AG20443 (cell line): ENCODE results near the gene RAET1E.
"Not testable (repeated sequence)": the region's sequence is repeated elsewhere in the genome, so short reads cannot be mapped to it uniquely, and the experiment has no call there.

Source experiments
- DNase-seq: peaks from one replicate; pipeline ENCODE4 v3.0.0; 2012; ENCODE audit warnings: low spot score, mixed read lengths

Gene RAET1E

DNA sequence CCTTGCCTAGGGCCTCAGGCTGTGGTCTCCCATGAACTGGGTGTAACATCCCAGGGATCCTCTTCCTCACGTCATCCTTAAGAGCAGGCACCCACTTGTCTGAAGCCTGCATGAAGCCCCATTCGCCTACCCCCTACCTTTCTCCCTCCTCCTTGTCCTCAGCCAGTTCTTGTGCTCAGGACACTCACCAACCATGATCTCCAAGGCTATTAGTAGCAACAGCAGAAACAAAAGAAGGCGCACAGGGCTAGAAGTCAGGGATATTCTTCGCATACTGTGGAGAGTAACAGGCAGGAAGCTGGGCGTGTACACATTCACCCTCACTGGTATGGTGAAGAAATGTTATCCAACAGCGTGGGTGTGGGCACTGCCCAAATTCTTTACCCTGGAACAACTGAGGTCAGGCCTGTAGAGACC lies 7.3 kb downstream of the RAET1E start:
- DNase-seq: peak; percentile 35

- no peak for DNase-seq
Observed at GRCh38 chr6:149889326-149889725, 8.6 kb downstream of the RAET1E start.

GRCh38 chr6:149888659-149889058 lies 9.3 kb downstream of the RAET1E start:
- DNase-seq: peak; percentile 69

DNA sequence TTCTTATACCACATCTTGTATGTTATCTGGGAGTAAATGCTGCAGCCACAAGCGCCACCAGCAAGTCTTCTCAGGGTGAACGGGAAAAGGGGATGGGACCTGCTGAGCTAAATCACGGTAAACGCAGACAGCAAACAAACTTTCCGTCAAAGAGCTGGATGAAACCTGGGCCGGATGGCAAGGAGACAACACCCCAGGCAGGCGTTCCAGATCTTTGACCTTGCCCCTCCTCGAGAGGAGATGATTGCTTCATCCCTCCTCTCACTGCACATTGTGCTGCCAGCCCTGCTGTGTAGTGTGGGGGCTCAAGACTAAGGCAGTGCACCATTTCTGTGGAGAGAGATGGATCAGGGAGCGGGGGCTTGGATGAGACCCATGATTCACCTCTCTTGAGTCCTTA lies 9.8 kb downstream of the RAET1E start:
- DNase-seq: no peak

- peak; percentile 72 for DNase-seq
Observed at GRCh38 chr6:149887343-149887742, 10.6 kb downstream of the RAET1E start.

DNA sequence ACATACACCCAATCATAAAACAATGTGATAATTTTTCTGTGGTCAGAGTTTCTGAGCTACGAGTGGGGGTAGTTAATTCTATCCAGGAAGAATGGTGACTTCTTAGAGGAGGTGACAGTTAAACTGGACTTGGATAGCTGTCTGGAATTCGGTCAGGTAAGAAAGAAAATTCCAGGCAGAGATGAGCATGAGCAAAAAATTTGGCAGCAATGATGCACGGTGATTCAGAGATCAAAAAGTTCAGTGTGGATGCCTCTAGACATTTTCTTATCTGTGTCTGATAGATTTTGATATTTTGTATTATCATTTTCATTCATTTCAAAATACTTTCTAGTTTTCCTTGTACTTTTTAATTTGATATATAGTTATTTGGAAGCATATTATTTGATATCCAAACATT lies 12.0 kb downstream of the RAET1E start:
- DNase-seq: no peak

DNA sequence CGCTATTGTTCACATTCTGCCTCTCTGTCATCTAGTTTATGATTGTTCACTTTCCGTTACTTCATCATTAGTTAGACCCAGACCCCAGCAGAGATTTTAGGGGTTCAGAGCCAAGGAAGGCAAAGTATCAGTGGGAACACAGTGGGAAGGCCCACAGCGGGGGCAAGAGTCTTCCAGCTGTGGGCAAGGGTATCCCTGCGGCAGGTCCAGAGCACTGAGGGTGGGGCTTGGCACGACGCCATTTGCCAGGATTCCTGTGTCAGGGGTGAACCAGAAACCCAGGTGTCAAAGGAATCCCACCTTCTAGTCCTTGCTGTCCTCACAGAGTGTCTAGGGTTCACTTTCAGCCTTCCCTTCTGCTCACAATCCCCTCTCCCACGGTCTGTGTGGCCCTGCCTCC lies 13.3 kb downstream of the RAET1E start:
- no peak for DNase-seq

GRCh38 chr6:149884215-149884614 lies 13.7 kb downstream of the RAET1E start:
- no peak for DNase-seq

- DNase-seq: no peak
Observed at GRCh38 chr6:149881860-149882259, 16.1 kb downstream of the RAET1E start.

DNA sequence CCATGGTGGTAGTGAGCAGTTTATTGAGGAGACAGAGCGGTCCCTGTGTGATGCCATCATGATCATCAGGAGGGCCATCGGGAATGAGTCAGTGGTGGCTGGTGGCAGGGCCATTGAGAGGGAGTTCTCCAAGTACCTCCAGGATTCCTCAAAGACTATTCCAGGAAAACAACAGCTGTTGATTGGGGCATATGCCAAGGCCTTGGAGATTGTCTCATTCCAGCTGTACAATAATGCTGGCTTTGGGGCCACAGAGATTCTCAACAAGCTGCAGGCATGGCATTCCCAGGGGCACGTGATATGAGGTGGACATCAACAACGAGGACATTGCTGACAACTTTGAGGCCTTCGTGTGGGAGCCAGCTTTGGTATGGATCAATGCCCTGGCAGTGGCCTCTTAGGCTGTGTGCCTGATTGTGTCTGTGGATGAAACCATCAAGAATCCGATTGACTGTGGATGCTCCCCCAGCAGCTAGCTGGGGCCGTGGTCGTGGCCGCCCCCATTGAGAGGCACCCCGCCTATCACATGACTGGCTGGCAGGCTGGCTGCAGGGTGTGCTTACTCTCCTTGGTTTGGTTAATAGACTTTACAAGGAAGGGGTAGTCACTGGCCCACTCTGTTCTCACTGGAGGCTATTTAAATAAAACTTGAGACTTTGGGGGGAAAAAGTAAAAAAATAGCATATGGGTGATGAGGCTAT lies 16.7 kb downstream of the RAET1E start:
- no peak for DNase-seq

GRCh38 chr6:149877659-149878058 lies 20.3 kb downstream of the RAET1E start:
- no peak for DNase-seq

- peak; percentile 61 for DNase-seq
Observed at GRCh38 chr6:149876241-149876933, 21.5 kb downstream of the RAET1E start.

GRCh38 chr6:149872233-149872632 lies 25.7 kb downstream of the RAET1E start:
- no peak for DNase-seq

GRCh38 chr6:149871182-149871581 lies 26.7 kb downstream of the RAET1E start:
- no peak for DNase-seq

DNA sequence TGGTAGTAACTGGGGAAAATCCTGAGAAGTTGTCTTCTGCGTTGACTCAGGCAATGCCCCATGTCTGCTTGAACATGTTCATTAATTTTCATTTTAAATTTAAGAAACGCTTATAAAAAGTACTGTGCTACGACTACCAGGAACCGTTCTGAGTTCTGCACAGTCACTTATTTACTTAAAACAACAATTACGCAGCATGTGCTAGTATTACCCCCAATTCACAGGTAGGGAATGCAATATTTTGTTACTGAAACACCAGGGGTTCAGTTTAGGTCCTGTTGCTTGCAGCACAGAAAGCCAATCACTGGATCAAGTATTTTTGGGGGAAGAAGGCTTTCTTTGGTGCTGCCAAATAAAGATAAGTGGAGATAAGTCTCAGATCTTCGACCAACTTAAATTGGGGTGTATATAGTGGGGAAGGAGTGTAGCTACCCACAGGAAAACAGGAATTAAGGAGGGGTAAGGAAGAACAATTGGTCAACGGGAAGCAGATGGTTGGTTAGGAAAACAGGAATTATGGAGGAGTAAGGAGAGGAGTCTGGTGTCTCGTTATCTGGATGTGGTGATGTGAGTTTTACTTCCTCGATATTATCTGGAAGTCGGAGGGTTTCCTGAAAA lies 28.5 kb downstream of the RAET1E start:
- no peak for DNase-seq

DNA sequence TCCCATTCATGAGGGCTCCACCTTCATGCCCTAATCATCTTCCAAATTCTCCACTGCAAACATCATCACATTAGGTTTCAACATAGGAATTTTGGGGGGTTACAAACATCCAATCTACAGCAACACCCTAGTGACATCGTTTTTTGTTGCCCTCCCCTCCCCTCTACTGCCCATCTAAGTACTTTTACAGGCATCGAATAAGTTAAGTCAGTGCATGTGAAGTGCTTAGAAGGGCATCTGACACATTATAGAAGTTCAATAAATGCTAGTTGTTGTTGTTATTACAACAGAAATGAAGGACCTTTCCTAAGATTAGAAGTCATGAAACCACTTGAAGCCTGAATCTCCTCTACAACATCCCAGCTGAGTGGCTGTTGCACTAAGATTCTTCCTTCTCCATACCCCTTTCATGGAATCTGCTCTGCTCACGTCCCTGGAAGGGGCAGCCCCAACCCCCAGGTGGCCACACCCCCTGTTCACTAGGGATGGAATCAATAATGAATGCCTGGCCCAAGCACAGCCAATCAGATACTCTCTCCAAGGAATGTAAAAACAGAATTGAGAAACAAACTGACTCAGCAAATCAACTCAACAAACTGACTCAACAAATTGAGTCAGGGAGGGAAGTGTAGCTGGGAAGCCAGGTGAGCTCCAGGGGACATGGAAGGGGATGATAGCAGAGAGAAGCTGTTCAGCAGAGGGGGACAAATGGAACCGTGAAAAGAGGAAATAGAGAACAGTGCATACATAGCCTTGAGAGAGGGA lies 29.9 kb downstream of the RAET1E start:
- DNase-seq: peak; percentile 59

DNA sequence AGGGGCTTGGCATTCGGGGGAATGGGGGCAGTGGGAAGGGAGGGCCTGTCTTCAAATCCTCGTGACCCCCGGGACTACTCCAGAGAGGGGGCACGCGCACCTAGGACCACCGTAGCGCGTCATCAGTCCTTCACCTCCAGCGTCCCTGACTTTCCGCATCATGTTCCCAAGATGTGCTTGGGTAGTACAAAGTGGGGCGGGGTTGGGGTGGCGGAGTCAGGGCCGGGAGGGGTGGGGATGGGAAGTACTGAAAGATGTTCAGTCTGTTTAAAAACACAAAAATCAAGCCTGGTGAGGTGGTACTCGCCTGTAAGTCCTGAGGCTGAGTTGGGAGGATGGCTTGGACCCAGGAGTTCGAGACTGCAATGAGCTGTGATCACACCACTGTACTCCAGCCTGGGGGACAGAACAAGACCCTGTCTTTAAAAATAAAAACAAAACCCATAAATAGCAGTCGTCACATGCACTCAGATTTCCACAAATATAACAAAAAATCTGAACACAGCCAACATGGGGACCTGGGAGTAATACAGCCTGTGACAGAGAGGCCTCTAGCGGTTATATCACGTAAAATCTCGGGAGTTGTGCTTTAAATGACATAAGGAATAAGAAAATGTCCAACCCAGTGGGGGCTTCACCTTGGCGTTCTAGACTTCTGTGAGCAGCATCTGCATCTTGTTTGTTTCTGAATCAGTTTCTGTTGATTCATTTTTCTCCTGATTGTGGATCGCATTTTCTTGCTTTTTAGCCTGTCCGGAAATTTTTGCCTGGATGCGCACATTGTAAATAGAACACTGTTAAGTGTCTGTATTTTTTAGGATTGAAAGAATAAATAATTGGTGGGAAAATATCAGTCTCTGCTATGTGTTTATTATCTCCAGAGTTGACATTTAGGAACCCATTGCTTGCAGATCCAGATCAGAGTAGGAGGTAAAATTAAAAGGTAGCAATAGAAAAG lies 33.1 kb downstream of the RAET1E start:
- DNase-seq: peak; percentile 66

GRCh38 chr6:149863698-149864577 lies 34.0 kb downstream of the RAET1E start, which contains the start of gene LRP11:
TSS of gene LRP11 (minus strand) at chr6:149864359. CDS start at chr6:149864020, 339 bp downstream.
- DNase-seq: peak; percentile 95

DNA sequence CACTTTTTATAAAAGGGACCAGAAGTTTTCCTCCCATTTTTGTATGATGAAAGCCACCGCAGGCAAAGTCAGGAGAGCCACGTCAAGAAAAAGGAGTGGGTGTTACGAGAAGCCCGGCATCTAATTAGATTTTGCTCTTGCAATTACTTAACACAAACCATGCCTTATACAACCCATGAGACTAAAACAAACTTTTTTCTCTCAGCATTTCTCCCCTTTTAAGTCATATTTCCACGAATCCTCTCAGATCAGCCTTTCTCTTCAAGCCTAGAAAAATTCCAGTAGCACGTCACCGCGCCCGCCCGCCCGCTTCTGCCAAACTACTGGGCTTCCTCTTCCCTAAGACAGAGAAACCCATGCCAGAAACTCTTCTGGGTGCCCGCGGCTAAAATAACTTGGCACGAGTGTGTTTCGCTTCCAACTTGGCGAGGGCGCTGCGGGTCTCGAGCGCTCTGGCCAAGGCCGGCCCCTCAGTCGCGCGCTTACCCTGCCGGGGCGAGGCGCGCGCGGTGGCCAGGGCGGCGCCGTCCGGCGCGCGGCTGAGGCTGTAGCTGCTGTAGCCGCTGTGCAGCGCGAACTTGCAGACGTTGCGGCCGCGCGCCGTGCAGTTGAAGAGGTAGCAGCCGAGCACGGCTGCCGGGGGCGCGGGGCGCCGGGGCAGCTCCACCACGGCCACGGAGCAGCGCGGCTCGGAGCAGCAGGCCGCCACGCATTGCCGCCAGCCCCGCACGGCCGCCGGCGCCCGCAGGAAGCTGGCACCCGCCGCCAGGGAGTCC lies 34.8 kb downstream of the RAET1E start:
- peak; percentile 83 for DNase-seq

DNA sequence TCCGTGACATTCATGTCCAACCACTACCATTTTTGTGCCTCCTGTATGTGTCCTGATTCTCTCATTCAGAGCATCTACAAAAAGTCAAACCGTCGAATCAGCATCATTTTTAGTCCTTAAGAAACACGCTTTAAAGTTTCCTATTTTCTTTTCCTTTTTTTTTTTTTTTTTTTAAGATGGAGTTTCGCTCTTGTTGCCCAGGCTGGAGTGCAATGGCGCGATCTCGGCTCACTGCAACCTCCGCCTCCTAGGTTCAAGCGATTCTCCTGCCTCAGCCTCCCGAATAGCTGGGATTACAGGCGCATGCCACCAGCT lies 35.5 kb downstream of the RAET1E start:
- not testable (repeated sequence) for DNase-seq
